ENCODE measurements around the gene PLEKHG5.

GRCh38 chr1:6464514-6464836, 27.0 kb downstream of the PLEKHG5 start:
- TF ChIP-seq CTCF (IDR thresholded peaks at IDR 0.05) (no peak), EZH2 (IDR thresholded peaks at IDR 0.05; ENCODE audit: borderline replicate concordance, insufficient read depth, low read depth, low read length, poor library complexity, severe bottlenecking) (no peak)

Data from B cell (primary cell).